GM20431 (cell line): ENCODE results near the gene ADRM1.

Source experiments
- in situ Hi-C: fragments of 300-500 bp; cut with MseI, MboI; formaldehyde crosslinking; loops from one replicate; pipeline ENCODE4 v1.15.0; 2020; ENCODE audit warnings: low sequenced_read_pairs; ENCODE audit not compliant: unreplicated experiment

ADRM1 gene

DNA sequence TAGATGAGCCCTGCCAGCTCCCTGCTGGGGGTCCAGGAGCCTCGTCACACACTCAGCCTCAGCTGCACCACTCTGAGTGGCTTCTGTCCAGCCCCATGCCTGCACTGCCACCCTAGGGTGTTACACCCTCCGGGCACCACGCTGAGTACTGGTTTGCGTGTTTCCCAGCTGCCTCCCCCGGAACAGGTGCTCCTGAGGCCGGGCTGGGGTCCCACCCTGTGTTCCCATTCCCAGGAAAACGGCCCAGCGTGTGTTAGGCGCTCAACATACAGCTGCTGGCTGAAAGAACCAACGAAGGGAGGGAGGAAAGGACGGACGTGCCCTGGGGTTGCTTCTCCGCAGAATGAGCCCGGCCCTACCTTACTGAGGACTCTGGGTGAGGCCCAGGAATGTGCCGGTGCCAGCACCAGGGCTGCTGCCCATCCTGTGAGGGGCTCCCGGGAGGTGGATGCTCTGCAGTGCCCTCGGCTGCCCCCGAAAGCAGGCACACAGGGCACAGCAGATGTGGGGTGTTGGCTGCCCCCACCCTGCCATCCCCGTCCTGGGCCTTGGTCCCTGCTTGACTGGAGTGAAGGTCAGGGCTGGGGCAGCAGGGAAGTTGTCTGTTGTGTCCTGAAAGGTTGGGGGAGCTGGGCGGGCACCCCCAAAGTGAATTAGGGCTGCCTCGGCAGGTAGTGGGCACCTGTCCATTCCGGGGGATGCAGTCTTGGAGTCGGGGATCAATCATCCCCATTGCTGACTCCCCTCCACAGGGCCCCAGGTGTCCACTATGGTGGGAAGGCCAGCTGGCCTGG lies 48.0 kb downstream of the ADRM1 start:
- in situ Hi-C loops, result no loop called here

DNA sequence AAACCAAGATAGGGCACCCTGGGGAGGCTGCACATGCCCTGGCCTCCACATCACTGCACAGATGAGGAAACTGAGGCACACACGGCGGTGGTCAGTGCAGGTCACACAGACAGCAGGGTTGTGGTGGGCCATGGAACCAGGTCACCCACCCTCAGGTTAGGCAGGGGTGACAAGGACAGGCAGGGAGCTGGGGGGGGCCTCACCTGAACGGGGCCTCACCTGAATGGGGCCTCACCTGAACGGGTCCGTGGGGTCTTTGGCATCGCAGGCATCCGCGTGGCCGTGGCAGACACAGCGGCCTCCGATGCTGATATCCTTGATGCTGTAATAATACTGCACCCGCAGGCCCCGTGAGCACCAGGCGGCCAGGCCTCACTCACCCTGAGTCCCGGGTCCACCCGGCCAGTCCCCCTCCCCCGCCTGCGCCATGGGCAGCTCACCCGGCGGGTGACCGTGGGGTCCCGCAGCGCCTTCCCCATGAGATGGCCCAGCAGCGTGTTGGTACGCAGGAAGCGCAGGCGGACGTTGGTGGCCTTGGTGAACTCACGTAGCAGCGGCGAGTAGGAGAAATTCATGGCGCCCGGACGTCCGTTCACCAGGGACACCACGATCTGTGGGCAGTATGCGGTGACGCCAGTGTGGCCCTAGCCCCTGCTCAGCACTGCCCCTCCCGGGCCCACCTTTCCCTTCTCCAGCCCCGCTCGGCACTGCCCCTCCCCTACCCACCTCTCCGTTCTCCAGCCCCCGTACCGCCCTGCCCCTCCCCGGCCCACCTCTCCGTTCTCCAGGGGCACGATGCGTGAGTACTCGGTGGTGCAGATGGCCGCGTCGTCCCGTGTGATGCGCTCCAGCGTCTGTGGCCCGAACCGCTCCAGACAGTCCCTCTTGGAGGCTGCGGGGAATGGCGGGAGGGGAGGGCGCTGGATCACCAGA lies 48.9 kb downstream of the ADRM1 start:
- in situ Hi-C loops, result no loop called here

DNA sequence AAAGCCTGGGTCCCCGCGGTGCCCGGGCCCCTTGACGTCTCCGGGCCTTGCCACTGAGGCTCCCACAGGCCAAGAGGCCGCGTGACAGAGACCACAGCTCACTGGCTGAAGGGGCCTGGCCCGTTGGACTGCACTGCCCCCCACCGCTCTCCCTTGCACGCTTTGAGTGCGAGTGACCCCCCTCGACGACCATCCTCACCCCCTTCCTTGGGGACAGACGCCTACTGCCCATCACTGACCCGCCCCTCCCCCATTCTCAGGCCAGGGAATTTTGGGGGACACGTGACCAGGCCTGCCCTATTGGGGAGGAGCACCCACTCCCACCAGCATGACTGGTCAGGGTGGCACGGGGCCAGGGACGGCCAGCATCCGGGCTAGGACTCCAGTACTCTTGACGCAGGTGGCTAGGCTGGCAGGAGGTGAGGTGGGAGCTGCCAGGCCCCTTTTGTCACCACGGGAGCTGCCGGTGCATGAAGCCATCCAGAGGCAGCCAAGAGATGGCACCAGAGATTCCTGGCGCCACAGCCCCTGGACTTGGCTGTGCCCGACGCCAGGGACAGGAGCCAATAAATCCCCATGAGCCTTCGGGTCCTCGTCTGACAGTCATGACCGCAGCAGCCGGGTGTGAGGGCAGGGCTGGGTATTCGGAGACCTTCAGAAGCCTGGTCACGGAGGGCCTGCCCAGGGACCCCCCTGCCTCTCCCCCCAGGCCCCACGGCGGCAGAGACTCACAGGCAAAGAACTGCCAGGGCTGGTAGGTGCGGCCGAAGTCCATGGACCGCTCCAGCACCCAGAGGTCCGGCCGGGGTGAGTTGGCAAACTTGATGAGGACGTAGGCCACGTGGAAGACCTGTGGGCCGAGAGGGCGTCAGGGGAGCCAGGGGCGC lies 49.8 kb downstream of the ADRM1 start:
- in situ Hi-C loops, result no loop called here

DNA sequence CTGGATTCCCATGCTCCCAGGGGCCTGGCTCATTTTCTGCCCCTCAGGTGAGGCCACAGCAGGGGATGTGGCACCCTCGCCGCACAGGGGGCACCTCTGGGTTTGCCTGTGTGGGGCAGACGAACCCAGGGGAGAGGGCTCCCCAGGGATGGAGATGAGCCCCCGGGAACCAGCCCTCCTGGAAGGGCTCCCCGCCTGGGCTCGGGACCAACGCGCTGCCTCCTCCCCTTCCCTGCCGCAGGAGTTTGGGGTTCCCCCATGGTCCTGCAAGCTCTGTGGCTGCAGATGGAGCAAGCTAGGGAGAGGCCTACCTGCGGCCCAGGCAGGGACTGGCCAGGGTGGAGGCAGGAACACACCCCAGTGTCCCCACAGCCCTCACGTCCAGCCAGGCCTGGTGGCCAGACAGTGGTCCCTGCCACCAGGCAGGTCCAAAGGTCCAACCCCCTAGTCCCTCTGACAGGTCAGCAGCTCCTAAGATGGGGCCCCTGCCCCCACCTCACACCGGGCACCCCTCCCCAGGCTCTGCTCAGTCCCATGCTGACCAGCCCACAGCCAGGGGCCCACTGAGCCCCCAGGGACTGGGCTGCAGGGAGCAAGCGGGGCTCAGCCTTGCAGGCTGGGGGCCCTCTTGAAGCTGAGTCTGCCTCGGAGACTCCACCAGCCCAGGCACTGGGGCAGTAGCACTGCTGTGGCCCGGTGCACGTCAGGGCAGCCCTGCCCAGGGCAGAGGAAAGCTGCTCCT lies 50.7 kb downstream of the ADRM1 start:
- in situ Hi-C loops, result no loop called here

DNA sequence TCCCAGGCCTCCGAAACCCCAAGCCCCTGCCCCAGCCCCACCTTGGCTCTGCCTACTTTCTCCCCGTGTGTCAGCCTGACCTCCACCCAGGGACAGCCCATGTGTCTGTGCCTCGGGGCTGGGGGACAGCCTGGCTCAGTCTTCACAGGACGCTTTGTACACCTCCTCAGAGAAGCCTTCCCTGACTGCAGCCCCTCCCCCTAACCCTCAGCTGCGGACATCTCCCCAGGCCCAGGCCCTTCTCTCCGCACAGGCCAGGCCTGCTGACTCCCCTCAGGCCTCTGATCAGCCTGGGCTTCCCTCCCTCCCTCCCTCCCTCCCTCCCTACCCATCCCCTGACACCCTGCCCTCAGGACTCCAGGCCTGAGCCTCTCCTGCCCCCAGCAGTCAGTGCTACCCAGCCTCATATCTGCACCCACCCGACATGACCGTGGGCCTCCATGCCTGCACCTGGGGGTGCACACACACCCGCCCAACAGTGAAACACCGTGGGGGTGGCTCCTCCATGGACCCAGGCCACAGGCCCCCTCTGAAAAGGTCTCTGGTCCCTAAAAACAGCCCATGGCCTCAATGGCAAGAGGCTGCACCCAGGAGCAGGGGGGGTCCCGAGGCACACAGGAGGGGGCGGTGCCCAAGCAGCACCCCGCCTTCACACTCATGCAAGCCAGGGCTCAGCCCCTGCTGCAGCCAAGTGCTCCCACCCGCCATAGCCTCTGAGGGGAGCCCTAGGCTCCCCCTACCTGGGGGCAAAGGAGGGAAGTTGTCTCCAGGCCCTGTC lies 51.4 kb downstream of the ADRM1 start:
- in situ Hi-C loops, result no loop called here

DNA sequence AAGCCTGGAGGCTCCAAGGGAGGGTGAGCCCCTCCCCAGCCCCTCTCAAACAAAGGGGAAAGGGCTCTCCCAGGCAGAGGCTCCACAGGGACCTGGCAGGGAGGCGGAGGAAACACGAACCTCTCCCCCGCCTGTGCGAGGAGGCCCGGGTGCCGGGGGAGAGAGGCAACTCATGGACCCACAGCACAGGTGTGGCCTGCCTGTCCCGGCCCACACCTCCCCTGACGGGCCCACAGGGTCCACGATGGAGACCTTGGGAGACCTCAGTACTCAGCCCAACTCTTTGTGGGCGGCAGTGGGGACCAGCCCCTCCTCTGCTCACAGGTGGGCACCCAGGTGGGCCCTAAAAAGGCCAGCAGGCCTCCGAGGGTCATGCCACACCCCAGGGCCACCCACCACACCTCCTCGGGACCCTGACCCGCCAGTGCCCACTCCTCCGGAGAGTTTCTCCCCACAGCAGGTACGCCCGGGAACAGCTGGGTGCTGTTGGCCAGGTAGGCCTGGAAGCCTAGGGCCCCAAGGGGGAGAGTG lies 52.1 kb downstream of the ADRM1 start:
- in situ Hi-C loops, result no loop called here

DNA sequence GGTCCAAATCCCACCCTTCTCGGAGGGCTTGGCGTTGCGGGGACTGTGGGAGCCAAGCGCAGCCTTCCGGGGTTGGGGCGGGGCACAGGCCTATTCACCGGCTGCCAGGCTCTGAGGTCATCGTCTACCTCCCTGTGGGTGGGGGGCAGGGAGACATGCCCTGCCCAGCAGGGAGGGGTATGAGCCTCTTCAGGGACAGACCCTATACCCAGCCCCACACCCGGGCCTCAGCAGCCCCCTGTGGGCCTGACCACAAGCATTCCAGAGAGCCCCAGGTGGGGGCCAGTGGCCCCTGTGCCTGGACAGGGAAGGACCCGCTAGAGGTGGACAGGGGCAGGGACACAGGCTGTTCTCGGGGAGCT lies 52.7 kb downstream of the ADRM1 start:
- in situ Hi-C loops, result no loop called here

DNA sequence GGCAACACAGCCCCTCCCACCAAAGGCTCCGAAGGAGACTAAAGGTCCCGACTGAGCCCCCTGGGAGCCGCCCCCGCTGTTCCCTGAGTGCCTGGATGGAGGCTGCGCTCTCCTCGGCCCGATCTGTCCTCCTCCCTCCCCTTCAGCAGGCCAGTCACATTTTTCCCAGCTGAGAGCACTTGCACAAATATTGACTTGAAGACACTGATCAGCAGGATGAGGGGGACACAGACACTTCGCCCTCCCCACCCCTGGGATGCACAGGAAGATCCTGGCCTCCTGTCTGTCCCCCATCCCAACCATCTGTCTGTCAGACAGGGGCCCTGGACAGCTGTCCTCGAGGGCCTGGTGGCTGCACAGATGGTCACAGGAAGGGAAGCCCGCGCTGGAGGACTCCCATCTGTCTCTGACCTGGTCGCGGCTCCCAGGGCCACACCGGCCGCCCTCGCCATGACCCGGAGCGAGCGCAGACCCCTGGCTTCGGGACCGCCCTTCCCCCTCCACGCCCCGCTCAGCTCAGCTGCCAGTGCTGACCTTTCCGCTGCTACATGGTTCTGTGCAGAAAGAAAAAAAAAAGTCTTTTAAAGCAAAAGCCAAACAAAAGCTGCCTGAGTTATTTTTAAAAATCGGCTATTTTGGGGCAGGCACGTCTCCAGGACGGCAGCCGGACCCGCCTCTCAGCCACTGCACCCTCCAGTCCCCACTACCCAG lies 53.2 kb downstream of the ADRM1 start:
- in situ Hi-C loops, result no loop called here

DNA sequence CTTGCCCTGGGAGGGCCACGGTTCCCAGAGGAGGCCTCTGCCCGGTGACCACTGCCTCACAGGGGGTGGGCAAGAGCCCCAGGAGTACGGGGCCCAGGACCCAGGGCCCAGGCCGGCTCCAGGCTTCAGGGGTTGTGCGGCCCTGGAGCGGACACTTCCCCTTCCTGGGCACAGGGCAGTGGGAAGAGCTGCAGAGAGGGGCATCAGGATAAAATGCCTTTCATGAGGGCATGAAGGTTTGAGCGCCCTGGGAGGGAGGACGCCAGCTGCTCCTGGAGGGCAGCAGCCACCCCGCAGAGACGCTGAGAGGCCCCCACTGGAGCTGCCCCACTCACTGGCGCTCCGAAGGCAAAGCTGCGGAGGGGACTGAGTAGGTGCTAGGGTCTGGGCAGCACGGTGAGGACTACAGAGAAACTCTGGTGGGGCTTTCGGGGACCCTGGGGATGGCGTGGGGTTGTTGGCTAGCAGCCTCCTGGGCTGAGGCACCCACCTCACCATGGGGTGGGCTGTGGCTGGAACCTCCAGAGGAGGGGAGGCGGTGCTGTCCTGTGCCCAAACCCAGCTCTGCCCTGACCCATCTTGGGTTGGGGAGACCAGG lies 53.9 kb downstream of the ADRM1 start:
- in situ Hi-C loops, result no loop called here

DNA sequence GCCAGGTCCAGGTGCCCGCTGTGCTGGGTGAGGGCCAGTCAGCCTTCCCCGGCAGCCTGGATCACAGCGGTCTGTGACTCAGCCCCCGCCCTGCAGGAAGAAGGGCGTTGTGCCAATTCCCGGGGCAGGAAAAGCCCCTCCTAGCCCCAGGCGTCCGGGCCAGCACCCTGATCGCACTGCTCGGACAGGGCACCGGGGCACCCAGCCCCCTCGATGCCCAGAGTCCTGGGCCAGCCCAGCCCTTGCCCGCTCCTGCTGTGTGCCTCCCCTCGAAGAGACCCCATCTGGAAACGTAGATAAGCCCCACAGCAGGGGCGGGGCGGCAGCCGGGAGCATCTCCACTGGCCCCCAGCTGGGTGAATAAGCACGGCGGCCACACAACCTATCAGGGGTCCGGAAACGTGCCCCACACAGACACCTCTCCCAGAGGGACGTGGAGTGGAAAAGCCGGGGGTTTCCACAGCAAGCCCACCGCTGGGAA lies 54.4 kb downstream of the ADRM1 start:
- in situ Hi-C loops, result no loop called here

DNA sequence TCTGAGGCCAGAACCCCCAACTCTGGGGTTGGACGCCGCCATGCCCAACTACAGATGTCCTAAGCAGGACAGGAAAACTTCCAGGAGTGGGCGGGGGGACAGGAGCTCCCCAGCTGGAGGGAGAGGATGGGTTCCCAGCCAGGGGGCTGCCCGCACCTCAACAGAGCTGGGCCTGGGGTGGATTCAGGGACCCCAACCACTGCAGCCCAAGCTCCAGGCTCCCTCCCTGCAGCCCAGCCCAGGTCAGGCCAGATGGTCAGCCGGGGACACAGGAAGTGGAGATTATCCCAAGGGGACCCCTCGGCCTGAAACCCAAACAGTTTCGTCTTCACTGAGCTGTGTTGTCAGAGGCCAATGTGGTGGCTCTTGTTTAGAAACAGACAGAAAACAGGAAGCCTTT lies 54.9 kb downstream of the ADRM1 start:
- in situ Hi-C loops, result no loop called here
